Fibroblast of skin of abdomen (primary cell): Measurements from ENCODE around the gene SHB.

ENCODE experiments used
- DNase-seq: peaks from one replicate; pipeline ENCODE4 v3.0.0-alpha.2; 2013

SHB gene

GRCh38 chr9:37927601-37928551, 141.2 kb downstream of the SHB start:
- DNase-seq, result no peak

- DNase-seq, result no peak
Measured at GRCh38 chr9:37927132-37927531, 141.9 kb downstream of the SHB start.

- DNase-seq, result no peak
Measured at GRCh38 chr9:37926737-37927118, 142.3 kb downstream of the SHB start.

GRCh38 chr9:37925786-37926736, 143.0 kb downstream of the SHB start:
- no peak for DNase-seq

- DNase-seq, result no peak
Measured at GRCh38 chr9:37925006-37925405, 144.0 kb downstream of the SHB start.

- no peak for DNase-seq
Measured at GRCh38 chr9:37924538-37924937, 144.5 kb downstream of the SHB start.

- DNase-seq, result no peak
Measured at GRCh38 chr9:37923796-37924427, 145.1 kb downstream of the SHB start.

GRCh38 chr9:37923118-37923795, 145.8 kb downstream of the SHB start:
- no peak for DNase-seq

- no peak for DNase-seq
Measured at GRCh38 chr9:37922363-37923117, 146.5 kb downstream of the SHB start.

- peak; percentile 74 for DNase-seq
Measured at GRCh38 chr9:37921546-37922300, 147.3 kb downstream of the SHB start.

GRCh38 chr9:37921168-37921510, 147.9 kb downstream of the SHB start:
- no peak for DNase-seq

- no peak for DNase-seq
Measured at GRCh38 chr9:37920471-37921167, 148.4 kb downstream of the SHB start.

- no peak for DNase-seq
Measured at GRCh38 chr9:37919956-37920335, 149.1 kb downstream of the SHB start.

- no peak for DNase-seq
Measured at GRCh38 chr9:37919246-37919955, 149.6 kb downstream of the SHB start.

- DNase-seq, result no peak
Measured at GRCh38 chr9:37918665-37919170, 150.3 kb downstream of the SHB start.

GRCh38 chr9:37917801-37918664, 151.0 kb downstream of the SHB start:
- no peak for DNase-seq

GRCh38 chr9:37917313-37917731, 151.7 kb downstream of the SHB start:
- no peak for DNase-seq
